HL-60 (cell line): ENCODE results near the gene PROC.

ENCODE experiments used
- DNase-seq, 2 experiments: peaks; one replicate each; pipeline ENCODE4 v3.0.0-alpha.2; 2010 to 2020; ENCODE audit warnings: low read depth in 1 of 2, low spot score in 1 of 2
- H3K27ac ChIP-seq: fragments of 250-450 bp; sonication (Bioruptor Pico); replicated peaks from 2 replicates; pipeline ENCODE4 v1.5.1; 2020; ENCODE audit warnings: mild to moderate bottlenecking, moderate library complexity
- H3K27me3 ChIP-seq: fragments of 250-450 bp; sonication (Bioruptor Pico); 2 replicates; pipeline ENCODE4 v1.5.1; 2021; ENCODE audit warnings: mild to moderate bottlenecking, moderate library complexity; ENCODE audit not compliant: insufficient read depth, poor library complexity, severe bottlenecking
- H3K4me3 ChIP-seq: replicated peaks from 2 replicates; pipeline ENCODE4 v1.5.1; 2011; ENCODE audit warnings: mild to moderate bottlenecking, control low read depth, low read length; ENCODE audit not compliant: insufficient read depth
- GABPA ChIP-seq: IDR thresholded peaks from 2 replicates; pipeline ENCODE4 v1.6.1; 2012; ENCODE audit warnings: low read depth
- POLR2AphosphoS5 ChIP-seq: IDR thresholded peaks from 2 replicates; pipeline ENCODE4 v1.6.1; 2012; ENCODE audit warnings: low read depth
- SPI1 ChIP-seq: IDR thresholded peaks from 2 replicates; pipeline ENCODE4 v1.6.1; 2012; ENCODE audit warnings: low read depth, mild to moderate bottlenecking, borderline replicate concordance
- TF ChIP-seq, protein P1 (sequence below): IDR thresholded peaks from one replicate; pipeline ENCODE4 v1.5.1; 2011; ENCODE audit warnings: low read length, control low read depth, inconsistent platforms; ENCODE audit not compliant: insufficient read depth
- TF ChIP-seq, protein P2 (sequence below): IDR thresholded peaks from 2 replicates; pipeline ENCODE4 v1.6.1; 2012; ENCODE audit warnings: low read depth; ENCODE audit not compliant: insufficient replicate concordance

Gene PROC

DNA sequence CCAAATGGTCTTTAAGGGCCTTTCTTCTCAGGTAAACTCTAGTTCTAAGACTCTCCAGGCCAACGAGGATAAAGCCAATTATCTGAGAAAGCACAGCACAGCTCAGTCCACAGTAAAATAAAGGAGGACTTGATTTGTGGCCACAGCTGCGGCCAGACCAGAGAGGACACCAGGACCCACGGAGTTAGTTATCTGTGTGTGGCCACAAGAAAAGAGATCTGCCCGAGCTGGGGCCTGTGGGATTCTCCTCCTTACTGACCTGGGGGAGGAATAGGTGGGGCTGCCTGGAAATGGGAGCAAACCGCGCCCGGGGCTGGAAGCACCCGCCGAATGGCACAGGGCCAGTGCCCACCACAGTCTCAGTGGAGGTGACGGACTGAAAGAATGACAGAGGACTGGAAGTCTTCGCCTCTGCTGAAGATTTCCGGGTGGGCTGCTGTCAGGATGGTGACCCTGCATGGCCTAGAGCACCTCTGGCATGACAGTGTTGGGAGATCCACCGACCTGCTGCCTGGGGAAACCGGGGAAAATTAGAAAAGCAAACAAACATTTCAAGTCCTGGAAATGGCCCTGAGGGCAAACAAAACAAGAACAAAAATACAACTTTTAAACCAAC lies 13.3 kb downstream of the PROC start:
- no peak overlapping the region for H3K27ac ChIP-seq
- DNase-seq: no peak
- no peaks in the 10 kb centered on the region for H3K27me3 ChIP-seq
- TF ChIP-seq POLR2AphosphoS5 (no peak), GABPA (no peak), SPI1 (no peak)
- TF ChIP-seq, protein P1, sequence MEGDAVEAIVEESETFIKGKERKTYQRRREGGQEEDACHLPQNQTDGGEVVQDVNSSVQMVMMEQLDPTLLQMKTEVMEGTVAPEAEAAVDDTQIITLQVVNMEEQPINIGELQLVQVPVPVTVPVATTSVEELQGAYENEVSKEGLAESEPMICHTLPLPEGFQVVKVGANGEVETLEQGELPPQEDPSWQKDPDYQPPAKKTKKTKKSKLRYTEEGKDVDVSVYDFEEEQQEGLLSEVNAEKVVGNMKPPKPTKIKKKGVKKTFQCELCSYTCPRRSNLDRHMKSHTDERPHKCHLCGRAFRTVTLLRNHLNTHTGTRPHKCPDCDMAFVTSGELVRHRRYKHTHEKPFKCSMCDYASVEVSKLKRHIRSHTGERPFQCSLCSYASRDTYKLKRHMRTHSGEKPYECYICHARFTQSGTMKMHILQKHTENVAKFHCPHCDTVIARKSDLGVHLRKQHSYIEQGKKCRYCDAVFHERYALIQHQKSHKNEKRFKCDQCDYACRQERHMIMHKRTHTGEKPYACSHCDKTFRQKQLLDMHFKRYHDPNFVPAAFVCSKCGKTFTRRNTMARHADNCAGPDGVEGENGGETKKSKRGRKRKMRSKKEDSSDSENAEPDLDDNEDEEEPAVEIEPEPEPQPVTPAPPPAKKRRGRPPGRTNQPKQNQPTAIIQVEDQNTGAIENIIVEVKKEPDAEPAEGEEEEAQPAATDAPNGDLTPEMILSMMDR: no peak
- TF ChIP-seq, protein P2, sequence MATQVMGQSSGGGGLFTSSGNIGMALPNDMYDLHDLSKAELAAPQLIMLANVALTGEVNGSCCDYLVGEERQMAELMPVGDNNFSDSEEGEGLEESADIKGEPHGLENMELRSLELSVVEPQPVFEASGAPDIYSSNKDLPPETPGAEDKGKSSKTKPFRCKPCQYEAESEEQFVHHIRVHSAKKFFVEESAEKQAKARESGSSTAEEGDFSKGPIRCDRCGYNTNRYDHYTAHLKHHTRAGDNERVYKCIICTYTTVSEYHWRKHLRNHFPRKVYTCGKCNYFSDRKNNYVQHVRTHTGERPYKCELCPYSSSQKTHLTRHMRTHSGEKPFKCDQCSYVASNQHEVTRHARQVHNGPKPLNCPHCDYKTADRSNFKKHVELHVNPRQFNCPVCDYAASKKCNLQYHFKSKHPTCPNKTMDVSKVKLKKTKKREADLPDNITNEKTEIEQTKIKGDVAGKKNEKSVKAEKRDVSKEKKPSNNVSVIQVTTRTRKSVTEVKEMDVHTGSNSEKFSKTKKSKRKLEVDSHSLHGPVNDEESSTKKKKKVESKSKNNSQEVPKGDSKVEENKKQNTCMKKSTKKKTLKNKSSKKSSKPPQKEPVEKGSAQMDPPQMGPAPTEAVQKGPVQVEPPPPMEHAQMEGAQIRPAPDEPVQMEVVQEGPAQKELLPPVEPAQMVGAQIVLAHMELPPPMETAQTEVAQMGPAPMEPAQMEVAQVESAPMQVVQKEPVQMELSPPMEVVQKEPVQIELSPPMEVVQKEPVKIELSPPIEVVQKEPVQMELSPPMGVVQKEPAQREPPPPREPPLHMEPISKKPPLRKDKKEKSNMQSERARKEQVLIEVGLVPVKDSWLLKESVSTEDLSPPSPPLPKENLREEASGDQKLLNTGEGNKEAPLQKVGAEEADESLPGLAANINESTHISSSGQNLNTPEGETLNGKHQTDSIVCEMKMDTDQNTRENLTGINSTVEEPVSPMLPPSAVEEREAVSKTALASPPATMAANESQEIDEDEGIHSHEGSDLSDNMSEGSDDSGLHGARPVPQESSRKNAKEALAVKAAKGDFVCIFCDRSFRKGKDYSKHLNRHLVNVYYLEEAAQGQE: no peak
- H3K4me3 ChIP-seq: no peak overlapping the region

DNA sequence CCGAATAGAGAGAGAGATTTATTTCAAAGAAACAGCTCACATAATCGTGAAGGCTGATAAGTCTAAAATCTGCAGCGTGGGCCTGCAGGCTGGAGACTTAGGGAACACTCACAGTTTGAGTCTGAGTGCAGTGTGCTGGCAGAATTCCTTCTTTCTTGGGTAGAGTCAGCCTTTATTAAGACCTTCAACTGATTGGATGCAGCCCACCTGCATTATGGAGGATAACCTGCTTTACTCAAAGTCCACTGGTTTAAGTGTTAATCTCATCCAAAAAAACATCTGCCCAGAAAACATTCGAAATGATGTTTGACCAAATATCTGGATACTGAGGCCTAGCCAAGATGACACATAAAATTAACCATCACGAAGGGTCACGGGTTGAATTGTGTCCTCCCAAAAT lies 16.3 kb downstream of the PROC start:
- DNase-seq: no peak
- Histone ChIP-seq H3K27me3 (no peaks in the 10 kb centered on the region), H3K27ac (no peak overlapping the region), H3K4me3 (no peak overlapping the region)
- TF ChIP-seq, protein P1: no peak
- TF ChIP-seq, protein P2: no peak
- TF ChIP-seq POLR2AphosphoS5 (no peak), GABPA (no peak), SPI1 (no peak)

DNA sequence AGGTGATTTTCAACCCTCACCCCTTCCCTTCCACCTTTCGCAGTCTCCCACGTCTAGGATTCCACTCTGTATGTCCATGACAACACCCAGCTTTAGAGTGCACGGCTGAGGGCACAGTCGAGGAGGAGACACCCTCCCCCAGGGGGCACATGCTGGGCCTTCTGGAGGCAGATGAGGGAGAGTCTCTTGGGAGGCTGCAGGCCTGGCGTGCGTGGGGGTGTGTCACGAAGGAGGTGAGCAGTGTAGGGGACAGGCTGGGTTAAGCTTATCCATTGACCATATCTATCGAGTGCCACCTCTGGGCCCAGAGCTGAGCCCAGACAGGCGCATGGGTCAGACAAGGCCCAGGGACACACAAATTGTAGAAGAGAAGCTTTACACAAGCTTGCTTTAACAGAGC lies 18.8 kb downstream of the PROC start:
- Histone ChIP-seq H3K4me3 (no peak overlapping the region), H3K27me3 (no peaks in the 10 kb centered on the region), H3K27ac (no peak overlapping the region)
- TF ChIP-seq SPI1 (no peak), POLR2AphosphoS5 (no peak), GABPA (no peak)
- TF ChIP-seq, protein P1: no peak
- TF ChIP-seq, protein P2: no peak
- DNase-seq: no peak
